HCT116 (cell line): ENCODE measurements around the gene ADARB2. TPM values are rescaled to one million over a fixed set of nuclear protein-coding genes. Genes with fewer than 3 reads are reported as not detected.

Source experiments
- ATAC-seq: fragments of 200-7000 bp; cut with Tn5 transposase; 2 replicates; pipeline ENCODE4 v1.9.1; 2020; ENCODE audit warnings: mild to moderate bottlenecking, moderate library complexity
- BruUV-seq: library from RNA; stranded (reverse); fragments of 400-500 nt; replicated peaks from 2 replicates; lab custom pipeline; 2021; lab: Mats Ljungman, UMichigan
- CTCF ChIA-PET: fragments of 300-600 bp; sonication (Branson Sonifier 250); formaldehyde crosslinking; loops from one replicate; lab custom pipeline; 2021; ENCODE audit warnings: antibody characterized with exemption; lab: Charles Lee
- POLR2A ChIA-PET: fragments of 300-600, 350-600 bp; sonication (Branson Sonifier 250); formaldehyde crosslinking; loops from one replicate; lab custom pipeline; 2021; ENCODE audit warnings: antibody characterized with exemption; lab: Charles Lee
- RAD21 ChIA-PET, 2 experiments: fragments of 300-600 bp; sonication (Branson Sonifier 250); formaldehyde crosslinking; loops; one replicate each; lab custom pipeline; 2023; ENCODE audit warnings: low total read pairs in 2 of 2; ENCODE audit not compliant: uncharacterized antibody in 2 of 2, unreplicated experiment in 2 of 2, low non-redundant PET in 1 of 2; lab: Charles Lee
- DNase-seq: peaks from one replicate; pipeline ENCODE4 v3.0.0-alpha.2; 2010; ENCODE audit warnings: low read depth, low spot score
- H2AFZ ChIP-seq: fragments of 200-600 bp; shearing (Covaris generic), sonication (generic); 2 replicates; pipeline ENCODE4 v1.6.1; 2017; ENCODE audit warnings: low read depth, mixed run types, mixed read lengths, antibody characterized with exemption, low read length; ENCODE audit not compliant: poor library complexity, severe bottlenecking
- H3K27ac ChIP-seq: 2 replicates; pipeline ENCODE4 v1.5.1; 2012; ENCODE audit warnings: low read depth, low read length
- H3K27me3 ChIP-seq: fragments of 200-600 bp; sonication (generic); 2 replicates; pipeline ENCODE4 v1.6.1; 2016; ENCODE audit warnings: mixed run types, low read length, mixed read lengths; ENCODE audit not compliant: insufficient read depth
- H3K36me3 ChIP-seq, 2 experiments: fragments of 200-500 bp in 1 of 2; fragments of 200-600 bp in 1 of 2; sonication (Bioruptor generic) in 1 of 2; sonication (generic) in 1 of 2; 2 replicates each; pipeline versions ENCODE4 v1.5.1 to v1.6.1; 2014 to 2016; ENCODE audit warnings: low read length in 2 of 2, inconsistent platforms in 1 of 2, mixed read lengths in 1 of 2, mixed run types in 1 of 2; ENCODE audit not compliant: insufficient read depth in 2 of 2, control insufficient read depth in 1 of 2
- H3K4me1 ChIP-seq, 2 experiments: fragments of 200-600 bp in 1 of 2; sonication (generic) in 1 of 2; 2 replicates each; pipeline versions ENCODE4 v1.5.1 to v1.6.1; 2012 to 2017; ENCODE audit warnings: low read length in 2 of 2, inconsistent platforms in 1 of 2, mild to moderate bottlenecking in 1 of 2, mixed read lengths in 1 of 2, mixed run types in 1 of 2, moderate library complexity in 1 of 2; ENCODE audit not compliant: insufficient read depth in 2 of 2, control insufficient read depth in 1 of 2
- H3K4me2 ChIP-seq: fragments of 200-600 bp; sonication (generic); 2 replicates; pipeline ENCODE4 v1.6.1; 2017; ENCODE audit warnings: mixed run types, low read length, mixed read lengths
- H3K4me3 ChIP-seq, 2 experiments: fragments of 200-600 bp in 1 of 2; sonication (generic) in 1 of 2; replicated peaks in 1 of 2; 2 replicates each; pipeline ENCODE4 v1.5.1; 2011 to 2016; ENCODE audit warnings: low read length in 2 of 2, control low read depth in 1 of 2, low read depth in 1 of 2, mild to moderate bottlenecking in 1 of 2, mixed read lengths in 1 of 2, mixed run types in 1 of 2
- H3K79me2 ChIP-seq: fragments of 200-600 bp; sonication (generic); 2 replicates; pipeline ENCODE4 v1.6.1; 2017; ENCODE audit warnings: mild to moderate bottlenecking, mixed run types, low read length, moderate library complexity, mixed read lengths; ENCODE audit not compliant: insufficient read depth
- H3K9ac ChIP-seq: fragments of 200-600 bp; sonication (generic); 2 replicates; pipeline ENCODE4 v1.6.1; 2016; ENCODE audit warnings: low read length, mixed read lengths
- H3K9me2 ChIP-seq: fragments of 200-600 bp; sonication (generic), shearing (Covaris generic); 2 replicates; pipeline ENCODE4 v1.6.1; 2017; ENCODE audit warnings: mixed run types, mild to moderate bottlenecking, moderate library complexity; ENCODE audit not compliant: insufficient read depth
- H3K9me3 ChIP-seq, 2 experiments: fragments of 200-500 bp in 1 of 2; fragments of 200-600 bp in 1 of 2; sonication (Bioruptor generic) in 1 of 2; sonication (generic) in 1 of 2; 2 replicates each; pipeline ENCODE4 v1.6.1; 2014 to 2017; ENCODE audit warnings: low read length in 2 of 2, mixed read lengths in 2 of 2, inconsistent platforms in 1 of 2, low read depth in 1 of 2, mild to moderate bottlenecking in 1 of 2, mixed run types in 1 of 2, moderate library complexity in 1 of 2; ENCODE audit not compliant: control insufficient read depth in 1 of 2, insufficient read depth in 1 of 2
- H4K20me1 ChIP-seq: fragments of 200-600 bp; sonication (generic), shearing (Covaris generic); 2 replicates; pipeline ENCODE4 v1.6.1; 2017; ENCODE audit warnings: mixed run types, mild to moderate bottlenecking, moderate library complexity; ENCODE audit not compliant: insufficient read depth
- ATF3 ChIP-seq: IDR thresholded peaks from 2 replicates; pipeline ENCODE4 v1.6.1; 2012
- CBX3 ChIP-seq: IDR thresholded peaks from 2 replicates; pipeline ENCODE4 v1.6.1; 2012; ENCODE audit warnings: low read depth
- CEBPB ChIP-seq: IDR thresholded peaks from 2 replicates; pipeline ENCODE4 v1.6.1; 2012; ENCODE audit warnings: low read depth
- CTCF ChIP-seq, 3 experiments: fragments of 200-600 bp in 1 of 3; sonication (generic) in 1 of 3; IDR thresholded peaks in 2 of 3; conservative IDR thresholded peaks in 1 of 3; 2 replicates each; pipeline ENCODE4 v1.5.1; 2012 to 2017; ENCODE audit warnings: low read depth in 2 of 3, low read length in 2 of 3, antibody characterized with exemption in 1 of 3, borderline replicate concordance in 1 of 3, control low read depth in 1 of 3, mild to moderate bottlenecking in 1 of 3, mixed read lengths in 1 of 3, mixed run types in 1 of 3, moderate library complexity in 1 of 3; ENCODE audit not compliant: insufficient read depth in 1 of 3
- EGR1 ChIP-seq: IDR thresholded peaks from 2 replicates; pipeline ENCODE4 v1.6.1; 2012; ENCODE audit warnings: low read depth
- ELF1 ChIP-seq: IDR thresholded peaks from 2 replicates; pipeline ENCODE4 v1.6.1; 2012; ENCODE audit warnings: low read depth, borderline replicate concordance
- EZH2 ChIP-seq: fragments of 200-600 bp; sonication (generic); IDR thresholded peaks from 2 replicates; pipeline ENCODE4 v1.6.1; 2017; ENCODE audit warnings: antibody characterized with exemption, mixed run types
- EZH2phosphoT487 ChIP-seq: fragments of 200-600 bp; IDR thresholded peaks from 2 replicates; pipeline ENCODE4 v1.6.1; 2018; ENCODE audit warnings: antibody characterized with exemption, borderline replicate concordance
- JUND ChIP-seq: IDR thresholded peaks from 2 replicates; pipeline ENCODE4 v1.6.1; 2012
- MAX ChIP-seq: IDR thresholded peaks from 2 replicates; pipeline ENCODE4 v1.6.1; 2012
- POLR2A ChIP-seq: IDR thresholded peaks from 2 replicates; pipeline ENCODE4 v1.7.0; 2011; ENCODE audit warnings: borderline replicate concordance; ENCODE audit not compliant: insufficient read depth, insufficient read length; ENCODE audit errors: extremely low read depth
- REST ChIP-seq: IDR thresholded peaks from 2 replicates; pipeline ENCODE4 v1.6.1; 2012; ENCODE audit warnings: low read depth
- SIN3A ChIP-seq: IDR thresholded peaks from 2 replicates; pipeline ENCODE4 v1.6.1; 2012; ENCODE audit warnings: low read depth
- SP1 ChIP-seq: IDR thresholded peaks from 2 replicates; pipeline ENCODE4 v1.6.1; 2012; ENCODE audit warnings: low read depth
- SRF ChIP-seq: IDR thresholded peaks from 2 replicates; pipeline ENCODE4 v1.6.1; 2012; ENCODE audit warnings: low read depth
- TCF7L2 ChIP-seq: IDR thresholded peaks from 2 replicates; pipeline ENCODE4 v1.7.0; 2011; ENCODE audit warnings: borderline replicate concordance, inconsistent platforms; ENCODE audit not compliant: insufficient read depth, insufficient read length; ENCODE audit errors: extremely low read depth
- YY1 ChIP-seq: IDR thresholded peaks from 2 replicates; pipeline ENCODE4 v1.6.1; 2011; ENCODE audit warnings: low read length, low read depth, moderate library complexity, mild to moderate bottlenecking; ENCODE audit not compliant: insufficient replicate concordance; ENCODE audit errors: extremely low read depth
- ZBTB33 ChIP-seq: IDR thresholded peaks from 2 replicates; pipeline ENCODE4 v1.6.1; 2011; ENCODE audit warnings: mild to moderate bottlenecking, low read length, moderate library complexity; ENCODE audit not compliant: insufficient replicate concordance; ENCODE audit errors: extremely low read depth
- ZNF274 ChIP-seq: fragments of 200-500 bp; sonication (Bioruptor generic); IDR thresholded peaks from 2 replicates; pipeline ENCODE4 v1.6.1; 2014; ENCODE audit warnings: mild to moderate bottlenecking, low read depth, low read length, inconsistent platforms
- intact Hi-C: fragments of 100-400 bp; cut with micrococcal nuclease; formaldehyde crosslinking; loops from 2 replicates; pipeline ENCODE4 v1.10.0; 2022
- total RNA-seq: library from RNA; stranded (reverse); gene quantifications from one replicate; pipeline ENCODE4 v1.2.1, GENCODE V29; 2021; ENCODE audit not compliant: unreplicated experiment

ADARB2 gene
- total RNA-seq, 1 experiment from 2014 or later = not detected

- H3K9ac ChIP-seq = no peak overlapping the region
- CTCF ChIA-PET = no interaction called here
- H3K79me2 ChIP-seq = no peaks in the 10 kb centered on the region
- H3K27me3 ChIP-seq = peaks cover 7% of the 10 kb centered on the region
- intact Hi-C loops = no loop called here
- no peak for DNase-seq
- TF ChIP-seq REST = no peak
- TF ChIP-seq MAX = no peak
- TF ChIP-seq EZH2phosphoT487 = no peak
- TF ChIP-seq EGR1 = no peak
- TF ChIP-seq YY1 = no peak
- no peak for TF ChIP-seq POLR2A
- TF ChIP-seq EZH2 = no peak
- no peak for TF ChIP-seq SIN3A
- no peak for TF ChIP-seq ZBTB33
- no peak for TF ChIP-seq CBX3
- no peak for TF ChIP-seq JUND
- no peak for TF ChIP-seq CEBPB
- no peak for TF ChIP-seq TCF7L2
- TF ChIP-seq ATF3 = no peak
- no peak for TF ChIP-seq ZNF274
- no peak for TF ChIP-seq SP1
- no peak for TF ChIP-seq ELF1
- no peak for TF ChIP-seq SRF
- no peak for TF ChIP-seq CTCF (IDR thresholded peaks at IDR 0.05 in 2 of 3, conservative IDR thresholded peaks at IDR 0.05 in 1 of 3; ENCODE audit: borderline replicate concordance in 1 of 3, insufficient read depth in 1 of 3, low read depth in 2 of 3, low read length in 2 of 3)
- no peak overlapping the region for H3K27ac ChIP-seq
- no peak overlapping the region for H3K4me3 ChIP-seq
- H3K4me1 ChIP-seq = no peaks in the 10 kb centered on the region
- no peak overlapping the region for H2AFZ ChIP-seq
- RAD21 ChIA-PET = no interaction called here
- BruUV-seq = no TSS peak
- H4K20me1 ChIP-seq = no peaks in the 10 kb centered on the region
- POLR2A ChIA-PET = no interaction called here
- H3K4me2 ChIP-seq = no peak overlapping the region
- no peak for ATAC-seq
- H3K9me2 ChIP-seq = no peaks in the 10 kb centered on the region
- no peaks in the 10 kb centered on the region for H3K36me3 ChIP-seq
- H3K9me3 ChIP-seq = no peaks in the 10 kb centered on the region
Observed at GRCh38 chr10:1451941-1452340, 285.4 kb downstream of the ADARB2 start.
